HL-60 (cell line): Measurements from ENCODE around the gene PLP2.

Experiments
- GABPA ChIP-seq: IDR thresholded peaks from 2 replicates; pipeline ENCODE4 v1.6.1; 2012; ENCODE audit warnings: low read depth
- POLR2AphosphoS5 ChIP-seq: IDR thresholded peaks from 2 replicates; pipeline ENCODE4 v1.6.1; 2012; ENCODE audit warnings: low read depth
- TF ChIP-seq, protein P1 (sequence below): IDR thresholded peaks from one replicate; pipeline ENCODE4 v1.5.1; 2011; ENCODE audit warnings: low read length, control low read depth, inconsistent platforms; ENCODE audit not compliant: insufficient read depth
- TF ChIP-seq, protein P2 (sequence below): IDR thresholded peaks from 2 replicates; pipeline ENCODE4 v1.6.1; 2012; ENCODE audit warnings: low read depth; ENCODE audit not compliant: insufficient replicate concordance

DNA sequence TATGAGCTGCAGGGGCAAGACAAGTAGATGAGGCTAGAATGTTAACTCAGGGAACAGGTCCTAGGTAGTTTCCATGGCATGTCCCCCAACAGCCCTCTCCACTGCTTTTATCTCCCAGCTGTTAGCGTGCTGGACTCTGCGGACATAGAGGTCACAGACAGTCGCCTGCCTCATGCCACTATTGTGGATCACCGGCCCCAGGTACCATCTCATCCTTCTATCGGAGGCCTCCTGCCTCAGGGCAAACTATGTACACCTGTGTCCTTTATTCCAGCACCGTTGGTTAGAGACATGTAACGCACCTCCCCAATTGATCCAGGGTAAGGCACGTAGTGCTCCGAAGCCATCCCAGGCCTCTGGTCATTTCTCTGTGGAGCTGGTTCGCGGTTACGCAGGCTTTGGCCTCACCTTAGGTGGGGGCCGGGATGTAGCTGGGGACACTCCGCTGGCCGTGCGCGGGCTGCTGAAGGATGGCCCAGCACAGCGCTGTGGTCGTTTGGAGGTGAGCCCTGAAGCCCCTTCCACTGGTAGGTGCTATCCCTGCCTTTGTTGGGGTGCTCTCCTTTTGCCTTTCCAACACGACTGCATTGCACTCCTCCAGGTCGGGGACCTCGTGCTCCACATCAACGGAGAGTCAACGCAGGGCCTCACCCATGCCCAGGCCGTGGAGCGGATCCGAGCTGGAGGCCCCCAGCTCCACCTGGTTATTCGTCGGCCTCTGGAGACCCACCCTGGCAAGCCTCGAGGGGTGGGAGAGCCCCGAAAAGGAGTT is 6.9 kb upstream of the PLP2 start:
- TF ChIP-seq, protein P1, sequence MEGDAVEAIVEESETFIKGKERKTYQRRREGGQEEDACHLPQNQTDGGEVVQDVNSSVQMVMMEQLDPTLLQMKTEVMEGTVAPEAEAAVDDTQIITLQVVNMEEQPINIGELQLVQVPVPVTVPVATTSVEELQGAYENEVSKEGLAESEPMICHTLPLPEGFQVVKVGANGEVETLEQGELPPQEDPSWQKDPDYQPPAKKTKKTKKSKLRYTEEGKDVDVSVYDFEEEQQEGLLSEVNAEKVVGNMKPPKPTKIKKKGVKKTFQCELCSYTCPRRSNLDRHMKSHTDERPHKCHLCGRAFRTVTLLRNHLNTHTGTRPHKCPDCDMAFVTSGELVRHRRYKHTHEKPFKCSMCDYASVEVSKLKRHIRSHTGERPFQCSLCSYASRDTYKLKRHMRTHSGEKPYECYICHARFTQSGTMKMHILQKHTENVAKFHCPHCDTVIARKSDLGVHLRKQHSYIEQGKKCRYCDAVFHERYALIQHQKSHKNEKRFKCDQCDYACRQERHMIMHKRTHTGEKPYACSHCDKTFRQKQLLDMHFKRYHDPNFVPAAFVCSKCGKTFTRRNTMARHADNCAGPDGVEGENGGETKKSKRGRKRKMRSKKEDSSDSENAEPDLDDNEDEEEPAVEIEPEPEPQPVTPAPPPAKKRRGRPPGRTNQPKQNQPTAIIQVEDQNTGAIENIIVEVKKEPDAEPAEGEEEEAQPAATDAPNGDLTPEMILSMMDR: no peak
- TF ChIP-seq, protein P2, sequence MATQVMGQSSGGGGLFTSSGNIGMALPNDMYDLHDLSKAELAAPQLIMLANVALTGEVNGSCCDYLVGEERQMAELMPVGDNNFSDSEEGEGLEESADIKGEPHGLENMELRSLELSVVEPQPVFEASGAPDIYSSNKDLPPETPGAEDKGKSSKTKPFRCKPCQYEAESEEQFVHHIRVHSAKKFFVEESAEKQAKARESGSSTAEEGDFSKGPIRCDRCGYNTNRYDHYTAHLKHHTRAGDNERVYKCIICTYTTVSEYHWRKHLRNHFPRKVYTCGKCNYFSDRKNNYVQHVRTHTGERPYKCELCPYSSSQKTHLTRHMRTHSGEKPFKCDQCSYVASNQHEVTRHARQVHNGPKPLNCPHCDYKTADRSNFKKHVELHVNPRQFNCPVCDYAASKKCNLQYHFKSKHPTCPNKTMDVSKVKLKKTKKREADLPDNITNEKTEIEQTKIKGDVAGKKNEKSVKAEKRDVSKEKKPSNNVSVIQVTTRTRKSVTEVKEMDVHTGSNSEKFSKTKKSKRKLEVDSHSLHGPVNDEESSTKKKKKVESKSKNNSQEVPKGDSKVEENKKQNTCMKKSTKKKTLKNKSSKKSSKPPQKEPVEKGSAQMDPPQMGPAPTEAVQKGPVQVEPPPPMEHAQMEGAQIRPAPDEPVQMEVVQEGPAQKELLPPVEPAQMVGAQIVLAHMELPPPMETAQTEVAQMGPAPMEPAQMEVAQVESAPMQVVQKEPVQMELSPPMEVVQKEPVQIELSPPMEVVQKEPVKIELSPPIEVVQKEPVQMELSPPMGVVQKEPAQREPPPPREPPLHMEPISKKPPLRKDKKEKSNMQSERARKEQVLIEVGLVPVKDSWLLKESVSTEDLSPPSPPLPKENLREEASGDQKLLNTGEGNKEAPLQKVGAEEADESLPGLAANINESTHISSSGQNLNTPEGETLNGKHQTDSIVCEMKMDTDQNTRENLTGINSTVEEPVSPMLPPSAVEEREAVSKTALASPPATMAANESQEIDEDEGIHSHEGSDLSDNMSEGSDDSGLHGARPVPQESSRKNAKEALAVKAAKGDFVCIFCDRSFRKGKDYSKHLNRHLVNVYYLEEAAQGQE: no peak
- TF ChIP-seq POLR2AphosphoS5 (no peak), GABPA (no peak)
